HG03460 (cell line): Measurements from ENCODE around the gene XYLT1.

ENCODE experiments used
- ATAC-seq: cut with Tn5 transposase; IDR thresholded peaks from one replicate; pipeline ENCODE4 v1.9.1; 2021; ENCODE audit not compliant: unreplicated experiment

XYLT1 gene

DNA sequence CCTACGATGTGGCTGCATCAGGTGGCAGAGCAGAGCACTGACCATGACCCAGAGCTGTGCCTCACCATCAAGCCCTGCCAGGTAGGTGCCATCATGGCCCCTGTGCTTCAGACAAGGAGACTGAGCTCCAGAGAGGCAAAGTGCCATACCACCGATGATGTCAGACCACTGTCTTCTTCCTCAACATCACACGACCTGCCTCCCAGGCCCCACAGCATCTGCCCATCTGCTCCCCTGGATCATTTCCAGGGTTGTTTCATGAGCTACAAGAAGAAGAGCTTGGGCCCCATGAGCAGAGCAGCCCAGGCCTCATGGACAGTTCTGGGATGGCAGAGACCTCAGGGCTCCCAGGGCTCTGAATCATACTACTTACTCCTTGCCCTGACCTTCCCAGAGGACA lies 9.9 kb downstream of the XYLT1 start:
- ATAC-seq, result no peak

DNA sequence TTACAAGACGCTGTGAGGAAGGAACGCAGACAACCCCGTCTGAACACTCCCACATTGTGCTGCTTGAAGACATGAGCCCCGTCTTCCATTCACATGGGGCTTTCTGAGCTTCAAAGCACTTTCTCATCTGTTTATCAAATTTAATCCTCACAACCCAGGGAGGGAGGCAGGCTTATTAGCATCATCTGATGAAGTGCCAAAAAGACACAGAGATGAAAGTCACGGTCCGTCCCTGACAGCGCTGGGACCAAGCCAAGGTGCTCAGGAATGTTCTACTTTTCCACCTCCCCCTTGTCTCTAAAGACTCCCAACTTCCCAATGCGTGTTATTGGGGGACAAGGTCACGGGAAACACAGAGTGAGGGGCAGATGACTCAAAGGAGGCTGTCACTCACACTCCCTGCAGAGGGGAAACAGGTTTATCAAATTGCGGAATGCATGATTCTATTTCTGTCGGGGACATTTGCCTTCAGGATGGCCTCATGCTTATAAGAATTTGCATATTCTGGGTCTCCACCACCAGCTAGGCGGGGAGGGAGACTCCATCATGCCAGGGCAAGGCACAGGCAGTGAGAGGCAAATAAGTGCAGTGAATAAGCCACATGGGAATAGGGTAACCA lies 10.7 kb downstream of the XYLT1 start:
- ATAC-seq, result no peak

- no peak for ATAC-seq
These were observed 12.8 kb downstream of the XYLT1 start for GRCh38 chr16:17457997-17458396.

DNA sequence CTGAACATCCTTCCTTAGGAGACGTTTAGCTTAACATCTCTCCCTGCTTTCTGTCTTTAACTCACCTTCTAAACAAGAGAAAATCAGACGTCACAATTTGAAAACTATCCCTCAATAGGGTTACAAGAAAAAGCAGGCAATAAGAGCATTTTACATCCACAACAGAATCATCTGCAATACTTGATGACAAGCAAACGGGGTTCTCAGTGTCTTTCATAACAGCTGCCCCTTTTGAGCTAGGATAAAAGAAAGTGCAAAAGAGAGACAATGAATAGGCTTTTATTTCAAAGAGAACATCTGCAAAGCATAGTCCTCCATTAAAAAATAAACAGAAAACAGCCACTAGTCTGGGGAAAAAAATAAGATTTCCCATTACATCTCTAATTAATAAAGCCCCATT lies 13.2 kb downstream of the XYLT1 start:
- ATAC-seq, result no peak

DNA sequence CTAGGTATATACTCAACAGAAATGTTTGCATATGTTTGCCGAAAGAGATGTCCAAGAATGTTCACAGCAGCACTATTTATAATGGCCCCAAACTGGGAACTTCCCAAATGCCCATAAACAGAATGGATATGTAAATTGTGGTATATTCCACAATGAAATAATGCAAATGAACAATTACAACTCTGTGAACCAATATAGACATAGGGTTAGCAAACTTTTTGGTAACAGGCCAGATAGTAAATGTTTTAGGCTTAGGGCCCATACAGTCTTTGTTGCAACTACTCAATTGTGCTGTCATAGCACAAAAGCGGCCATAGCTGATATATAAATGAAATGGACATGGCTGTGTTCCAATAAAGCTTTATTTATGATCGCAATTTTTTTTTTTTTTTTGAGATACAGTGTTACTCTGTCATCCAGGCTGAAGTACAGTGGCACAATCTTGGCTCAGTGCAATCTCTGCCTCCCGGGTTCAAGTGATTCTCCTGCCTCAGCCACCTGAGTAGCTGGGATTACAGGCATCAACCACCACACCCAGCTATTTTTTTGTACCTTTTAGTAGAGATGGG lies 16.5 kb downstream of the XYLT1 start:
- ATAC-seq, result no peak

DNA sequence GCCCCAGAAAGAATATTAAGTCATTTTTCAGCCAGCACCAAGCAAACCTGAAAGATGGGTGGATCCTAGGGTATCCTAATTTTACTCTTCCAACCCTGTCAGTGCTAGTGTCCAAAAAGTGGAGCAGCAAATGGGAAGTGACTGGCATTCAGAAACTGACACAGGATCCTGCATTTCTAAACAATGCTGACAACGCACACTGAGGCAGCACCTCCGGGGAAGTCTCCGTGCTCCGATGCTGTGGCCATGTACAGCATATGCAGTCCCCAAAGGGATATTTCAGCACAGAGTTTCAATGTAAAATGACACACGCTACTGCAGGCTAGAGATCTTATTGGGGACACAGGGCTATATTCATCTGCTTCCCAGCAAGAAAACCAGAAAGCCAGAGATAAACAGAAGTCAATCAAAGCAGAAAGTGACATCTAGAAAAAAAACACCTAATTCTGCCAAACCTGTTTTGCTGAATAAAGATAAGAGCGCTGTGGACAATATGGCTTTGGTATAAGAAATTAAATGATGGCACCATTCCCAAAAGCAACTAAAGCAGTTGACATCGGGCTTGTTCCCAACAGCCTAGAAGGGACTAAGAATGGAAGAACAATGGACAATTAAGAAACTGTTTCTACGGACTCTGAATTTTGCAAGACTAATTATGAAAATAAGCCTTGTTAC lies 17.3 kb downstream of the XYLT1 start:
- no peak for ATAC-seq

DNA sequence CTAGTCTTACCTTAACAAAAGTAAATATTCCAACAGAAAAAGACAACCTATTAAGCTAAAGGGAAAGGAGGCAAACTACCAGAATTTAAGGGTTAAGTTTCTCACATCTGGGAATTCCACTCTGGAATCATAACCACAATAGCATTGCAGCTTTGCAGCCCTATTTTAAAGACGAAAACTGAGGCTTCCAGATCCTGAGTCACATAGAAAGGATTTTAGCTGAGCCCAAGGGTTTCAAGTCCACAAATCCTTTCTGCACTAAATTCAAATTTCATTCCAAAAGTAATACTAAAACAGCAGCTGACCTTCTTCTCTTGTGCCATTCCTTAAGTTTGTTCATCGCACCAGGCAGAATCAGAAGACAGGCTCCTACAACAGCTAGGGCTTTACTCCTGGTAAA lies 17.8 kb downstream of the XYLT1 start:
- no peak for ATAC-seq

DNA sequence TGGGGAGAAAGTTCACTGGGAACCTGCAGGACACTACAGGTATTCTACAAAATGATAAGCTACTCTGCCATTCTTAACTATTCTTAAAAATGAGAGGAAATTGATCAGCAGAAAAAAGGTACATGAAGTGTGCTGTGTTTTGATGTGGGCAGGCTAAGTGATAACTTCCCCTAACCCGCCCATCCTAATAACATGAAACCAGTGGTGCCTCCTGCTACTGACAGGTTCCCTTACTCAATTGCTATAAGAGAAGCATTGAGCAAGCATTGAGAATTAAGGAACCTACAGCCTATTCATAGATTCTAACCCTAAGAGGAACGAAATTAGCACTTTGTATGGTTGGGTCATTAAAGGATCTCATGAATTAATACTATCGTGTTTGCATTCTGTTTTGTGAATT lies 18.9 kb downstream of the XYLT1 start:
- ATAC-seq, result no peak

DNA sequence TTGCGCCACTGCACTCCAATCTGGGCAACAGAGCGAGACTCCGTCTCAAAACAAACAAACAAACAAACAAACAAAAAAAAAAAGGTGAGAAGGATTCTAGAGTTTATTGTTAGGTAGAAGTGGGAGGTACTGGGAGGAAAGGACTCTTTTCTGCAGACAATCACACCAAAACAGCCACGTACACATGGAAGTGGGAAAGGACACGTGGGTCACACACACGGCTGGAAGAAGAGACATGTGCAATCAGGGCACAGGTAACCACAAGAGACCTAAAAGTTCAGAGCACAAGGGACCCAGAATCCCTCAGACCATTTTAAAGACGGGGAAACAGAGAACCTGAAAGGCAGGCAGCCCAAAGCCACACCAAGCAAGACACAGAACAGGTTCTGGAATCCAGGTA lies 20.5 kb downstream of the XYLT1 start:
- no peak for ATAC-seq

DNA sequence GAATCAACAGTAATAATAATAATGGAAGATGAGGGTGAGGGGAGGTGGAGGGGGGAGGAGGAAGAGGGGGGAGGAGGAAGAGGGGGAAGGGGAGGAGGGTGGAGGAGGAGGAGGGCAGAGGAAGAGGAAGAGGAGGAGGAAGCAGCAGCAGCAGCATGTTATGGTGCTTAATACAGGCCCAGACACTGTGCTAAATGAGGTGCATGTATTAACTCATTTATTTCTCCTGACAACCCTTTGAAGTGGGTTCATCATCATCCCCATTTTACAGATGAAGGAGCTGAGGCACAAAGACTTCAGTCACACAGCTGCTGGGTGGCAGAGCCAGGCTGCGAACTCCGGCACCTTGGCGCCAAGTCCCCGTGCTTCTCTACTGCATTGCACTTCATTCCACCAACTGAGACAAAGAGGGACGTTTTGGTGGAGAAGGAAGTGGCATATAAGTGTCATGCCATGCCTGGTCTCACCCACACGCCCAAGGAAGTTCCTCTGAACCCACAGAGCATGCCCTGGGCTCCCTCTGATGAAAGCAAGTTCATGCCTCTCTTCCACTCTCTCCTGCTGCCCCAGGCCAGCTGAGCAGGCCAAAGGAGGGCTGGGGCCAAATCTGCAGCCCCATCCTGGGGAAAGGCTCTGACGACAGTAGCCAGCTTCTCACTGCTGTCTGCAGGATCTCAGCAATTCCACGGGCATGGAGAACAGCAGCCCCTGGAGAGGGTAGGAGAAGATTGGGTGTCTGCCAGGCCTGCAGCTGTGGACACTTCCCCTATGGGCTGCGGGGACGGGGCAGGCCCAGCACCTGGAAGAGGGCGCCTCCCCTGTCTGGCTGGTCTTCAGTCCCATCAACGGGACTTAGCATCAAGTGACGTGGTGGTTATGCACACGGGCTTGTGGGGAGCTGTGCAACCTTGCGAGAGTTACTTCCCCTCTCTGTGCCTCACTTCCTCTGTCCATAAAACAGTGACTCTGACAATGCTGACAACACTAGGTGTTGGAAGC lies 21.8 kb downstream of the XYLT1 start:
- ATAC-seq, result no peak

DNA sequence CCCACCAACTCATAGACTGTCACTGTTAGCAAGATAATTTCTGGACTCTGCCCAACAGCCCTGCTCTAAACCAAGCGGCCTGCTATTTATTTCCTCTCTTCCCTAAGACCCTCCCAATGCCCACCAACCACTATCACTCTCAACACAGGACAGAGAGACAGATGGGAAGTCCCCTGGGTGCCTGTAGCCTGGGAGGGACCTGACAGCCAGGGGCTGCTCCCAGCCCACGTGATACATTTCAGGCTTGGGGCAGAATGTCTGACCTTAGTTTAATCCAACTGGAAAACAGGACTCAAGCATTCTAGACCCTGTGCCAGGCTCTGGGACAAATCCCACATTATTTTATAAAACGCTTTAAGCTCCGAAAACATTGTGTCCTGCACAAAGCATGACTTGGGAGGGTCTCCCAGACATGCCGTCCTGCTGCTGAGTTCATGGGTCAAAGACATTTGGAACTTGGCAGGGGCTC lies 23.6 kb downstream of the XYLT1 start:
- no peak for ATAC-seq

DNA sequence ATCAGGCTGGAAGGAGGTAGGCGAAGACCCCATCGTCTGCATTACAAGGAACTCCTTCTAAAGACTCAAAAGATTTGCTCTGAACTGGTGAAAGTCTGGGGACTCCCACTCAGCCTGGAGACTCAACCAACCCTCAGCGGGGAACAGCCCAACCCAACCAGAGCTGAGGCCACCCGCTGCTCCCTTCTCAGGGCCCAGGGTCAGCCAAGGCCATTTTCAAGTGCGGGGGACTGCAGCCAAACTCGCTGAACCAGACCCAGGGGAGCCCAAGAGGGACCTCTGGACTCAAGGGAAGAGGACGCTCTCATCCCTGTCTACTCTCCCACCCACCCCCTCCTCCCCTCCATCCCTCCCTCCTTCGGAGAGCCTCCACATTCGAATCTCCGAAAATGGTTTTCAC lies 24.1 kb downstream of the XYLT1 start:
- no peak for ATAC-seq

DNA sequence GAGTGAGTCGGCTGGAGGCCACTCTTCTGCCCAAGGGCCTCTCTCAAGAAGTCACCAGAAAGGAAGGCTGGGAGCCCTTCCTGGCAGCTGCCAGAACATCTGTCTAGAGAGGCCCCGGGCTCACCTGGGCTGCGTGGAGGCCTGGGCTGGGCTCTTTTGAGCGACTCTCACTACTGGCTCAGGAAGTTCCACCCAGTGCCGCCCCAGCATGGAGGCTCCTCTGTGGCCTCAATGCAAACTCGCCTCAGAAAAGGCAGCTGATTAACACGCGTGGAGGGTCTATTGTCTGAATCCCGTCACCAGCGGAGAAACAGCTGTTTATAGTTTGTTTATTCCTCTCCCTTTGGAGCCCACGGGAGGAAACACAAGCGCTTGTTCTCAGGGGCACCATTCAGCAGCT lies 25.3 kb downstream of the XYLT1 start:
- no peak for ATAC-seq

GRCh38 chr16:17444658-17445057 lies 26.1 kb downstream of the XYLT1 start:
- no peak for ATAC-seq

- ATAC-seq, result no peak
These were observed 30.6 kb downstream of the XYLT1 start for GRCh38 chr16:17440131-17440530.

GRCh38 chr16:17439580-17439979 lies 31.2 kb downstream of the XYLT1 start:
- no peak for ATAC-seq

- ATAC-seq, result no peak
These were observed 32.8 kb downstream of the XYLT1 start for GRCh38 chr16:17437981-17438380.

DNA sequence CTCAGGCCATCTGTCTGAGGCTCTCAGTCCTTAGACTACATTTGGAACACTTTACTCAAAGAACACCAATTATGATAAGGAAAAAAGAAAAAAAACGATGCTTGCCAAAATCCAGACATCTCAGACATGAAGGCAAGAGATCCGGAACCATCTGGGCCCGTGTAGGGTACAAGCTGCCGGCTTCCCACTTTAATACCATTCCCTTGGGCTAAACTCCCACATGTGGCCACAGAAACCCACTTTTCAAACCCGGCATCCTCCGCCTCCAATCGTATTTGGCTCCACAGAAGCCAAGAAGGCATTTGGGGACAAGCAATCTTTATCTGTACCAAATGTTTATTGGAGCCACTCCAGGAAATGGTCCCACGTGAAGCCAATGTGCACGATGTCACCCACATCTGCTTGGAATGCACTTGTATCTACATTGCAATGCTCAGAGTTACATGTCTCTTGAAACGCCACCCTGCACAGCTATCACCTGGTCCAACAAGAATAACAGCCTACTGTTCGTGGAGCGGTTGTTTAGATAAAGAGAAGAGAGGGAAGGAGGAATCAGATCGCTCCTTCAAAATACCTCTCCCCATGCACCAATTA lies 33.5 kb downstream of the XYLT1 start:
- no peak for ATAC-seq

DNA sequence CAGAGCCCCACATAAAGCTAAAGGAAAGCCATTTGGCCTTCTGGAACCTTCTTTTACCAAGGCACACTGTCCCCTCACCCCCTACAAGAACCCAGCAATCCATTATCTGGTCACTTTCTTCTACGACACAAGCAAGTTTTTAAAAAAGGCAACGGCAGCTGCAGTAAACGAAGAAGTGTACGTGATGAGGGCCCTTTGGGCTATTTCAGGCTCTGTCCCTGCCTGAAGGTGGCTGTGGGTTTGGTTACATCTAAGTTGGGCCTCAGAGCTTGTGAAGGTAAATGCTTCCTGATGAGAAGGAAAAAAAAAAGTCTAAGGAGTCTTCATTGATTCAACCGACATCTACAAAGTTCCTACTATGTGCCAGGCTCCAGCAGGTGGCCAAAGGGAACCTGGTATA lies 35.4 kb downstream of the XYLT1 start:
- ATAC-seq, result no peak

DNA sequence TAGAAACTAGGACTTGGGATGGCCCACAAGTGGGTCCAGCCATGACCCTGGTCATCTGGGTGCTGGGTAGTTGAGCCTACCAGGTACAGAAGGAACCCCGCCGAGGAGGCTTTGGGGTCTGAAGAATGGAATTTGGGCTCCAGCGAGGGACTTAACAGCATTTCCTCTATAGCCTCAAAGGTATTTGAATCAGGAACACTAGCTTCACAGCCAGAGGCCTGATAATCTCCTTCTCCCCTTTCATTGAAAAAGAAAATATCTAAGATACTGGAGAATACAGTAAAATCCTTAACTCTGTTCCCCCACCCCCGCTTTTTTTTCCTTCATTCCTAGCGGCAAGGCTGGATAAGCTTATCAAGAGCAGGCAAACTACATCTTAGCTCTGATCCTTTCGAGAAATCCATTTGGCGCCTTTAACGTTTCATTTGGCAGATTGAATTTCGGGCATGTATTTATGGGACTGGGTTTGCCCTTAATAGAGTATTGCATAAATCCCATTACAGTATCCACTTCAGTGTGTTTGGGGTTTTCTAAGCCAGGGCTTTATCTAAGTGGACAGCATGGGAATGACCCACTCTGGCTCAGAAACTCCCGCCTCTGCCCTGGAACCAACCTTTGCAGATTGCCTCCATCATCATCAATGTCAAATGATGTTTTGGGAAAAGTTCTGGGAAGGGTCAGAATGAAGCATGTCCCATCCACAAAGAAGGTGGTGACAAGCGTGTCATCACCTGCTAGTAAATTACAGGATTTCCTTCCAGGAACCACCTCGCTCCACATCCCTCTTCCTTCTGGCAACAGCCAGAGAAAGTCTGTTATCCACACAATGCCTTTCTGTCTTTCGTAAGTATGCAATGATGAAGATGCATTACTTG lies 36.9 kb downstream of the XYLT1 start:
- ATAC-seq, result no peak
